Endothelial cell of umbilical vein (primary cell): Measurements from ENCODE around the gene EP300. TPM values are rescaled to one million over a fixed set of nuclear protein-coding genes. Genes with fewer than 3 reads are reported as not detected.

Experiments used
- BruUV-seq: library from RNA; stranded (reverse); fragments of 400-500 nt; replicated peaks from 2 replicates; lab custom pipeline; 2021; lab: Mats Ljungman, UMichigan
- CTCF ChIA-PET: fragments of 300-600, 350-600 bp; sonication (Branson Sonifier 250); formaldehyde crosslinking; loops from one replicate; lab custom pipeline; 2021; ENCODE audit warnings: antibody characterized with exemption, inconsistent platforms; lab: Charles Lee
- POLR2A ChIA-PET: fragments of 300-600, 350-600 bp; sonication (Branson Sonifier 250); formaldehyde crosslinking; loops from one replicate; lab custom pipeline; 2021; ENCODE audit warnings: antibody characterized with exemption, inconsistent platforms; lab: Charles Lee
- DNase-seq: peaks from one replicate; pipeline ENCODE4 v3.0.0-alpha.2; 2011; ENCODE audit warnings: low read depth, low spot score
- FAIRE-seq: peaks from 2 replicates; lab custom pipeline; 2011; peaks lifted over from hg19 to GRCh38; lab: Jason Lieb, UNC
- H2AFZ ChIP-seq: 2 replicates; pipeline ENCODE4 v1.6.0; 2012; ENCODE audit warnings: low read depth, low read length, control low read depth, inconsistent platforms
- H3K27ac ChIP-seq: 2 replicates; pipeline ENCODE4 v1.5.1; 2011; ENCODE audit warnings: low read depth, mild to moderate bottlenecking, control low read depth, low read length, moderate library complexity; ENCODE audit not compliant: insufficient read depth
- H3K27me3 ChIP-seq, 2 experiments: 2 replicates each; pipeline versions ENCODE4 v1.6.0 to v1.6.1; 2011; ENCODE audit warnings: low read length in 2 of 2, mixed read lengths in 1 of 2; ENCODE audit not compliant: control insufficient read depth in 2 of 2, insufficient read depth in 2 of 2
- H3K36me3 ChIP-seq, 2 experiments: 2 replicates in 1 of 2; 3 replicates in 1 of 2; pipeline ENCODE4 v1.5.1; 2011; ENCODE audit warnings: low read length in 2 of 2, mild to moderate bottlenecking in 1 of 2, moderate library complexity in 1 of 2; ENCODE audit not compliant: control insufficient read depth in 2 of 2, insufficient read depth in 2 of 2; ENCODE audit errors: extremely low read depth in 1 of 2
- H3K4me1 ChIP-seq: 3 replicates; pipeline ENCODE4 v1.5.1; 2011; ENCODE audit warnings: mild to moderate bottlenecking, low read length; ENCODE audit not compliant: control insufficient read depth, insufficient read depth; ENCODE audit errors: extremely low read depth
- H3K4me2 ChIP-seq: 2 replicates; pipeline ENCODE4 v1.6.1; 2011; ENCODE audit warnings: low read length, control low read depth, mixed read lengths; ENCODE audit not compliant: insufficient read depth
- H3K4me3 ChIP-seq, 3 experiments: fragments of 200-600 bp in 1 of 3; sonication (generic), shearing (Covaris generic) in 1 of 3; replicated peaks in 1 of 3; 2 replicates each; pipeline ENCODE4 v1.5.1; 2011 to 2016; ENCODE audit warnings: control low read depth in 3 of 3, low read length in 3 of 3, mild to moderate bottlenecking in 2 of 3, inconsistent platforms in 1 of 3, low read depth in 1 of 3, moderate library complexity in 1 of 3; ENCODE audit not compliant: insufficient read depth in 1 of 3
- H3K79me2 ChIP-seq: 2 replicates; pipeline ENCODE4 v1.6.0; 2012; ENCODE audit warnings: low read length, inconsistent platforms; ENCODE audit not compliant: control insufficient read depth, insufficient read depth
- H3K9ac ChIP-seq: replicated peaks from 2 replicates; pipeline ENCODE3; 2011; ENCODE audit warnings: low read length, control low read depth; ENCODE audit not compliant: insufficient read depth; ENCODE audit errors: extremely low read depth
- H3K9me1 ChIP-seq: replicated peaks from 3 replicates; pipeline ENCODE4 v1.6.0; 2011; ENCODE audit warnings: mild to moderate bottlenecking, low read length; ENCODE audit not compliant: control insufficient read depth, insufficient read depth; ENCODE audit errors: extremely low read depth
- H3K9me3 ChIP-seq: replicated peaks from 2 replicates; pipeline ENCODE4 v1.5.1; 2012; ENCODE audit warnings: low read length, inconsistent platforms; ENCODE audit not compliant: control insufficient read depth, insufficient read depth
- H4K20me1 ChIP-seq: replicated peaks from 2 replicates; pipeline ENCODE3; 2011; ENCODE audit warnings: mild to moderate bottlenecking, low read length; ENCODE audit not compliant: control insufficient read depth, insufficient read depth; ENCODE audit errors: extremely low read depth
- CTCF ChIP-seq, 2 donors: IDR thresholded peaks; 1 replicate in 1 of 2; 2 replicates in 1 of 2; pipeline ENCODE4 v1.5.1; 2011; ENCODE audit warnings: low read length in 2 of 2, mild to moderate bottlenecking in 2 of 2, moderate library complexity in 2 of 2, control low read depth in 1 of 2, inconsistent platforms in 1 of 2, low read depth in 1 of 2; ENCODE audit not compliant: insufficient read depth in 1 of 2; ENCODE audit errors: extremely low read depth in 1 of 2
- EZH2 ChIP-seq: IDR thresholded peaks from 2 replicates; pipeline ENCODE4 v1.6.1; 2012; ENCODE audit warnings: borderline replicate concordance, low read depth, mild to moderate bottlenecking, moderate library complexity, low read length, inconsistent platforms; ENCODE audit not compliant: severe bottlenecking
- FOS ChIP-seq: IDR thresholded peaks from 2 replicates; pipeline ENCODE4 v1.6.1; 2011; ENCODE audit warnings: mild to moderate bottlenecking, low read length, moderate library complexity, borderline replicate concordance; ENCODE audit not compliant: insufficient read depth
- JUN ChIP-seq: IDR thresholded peaks from 2 replicates; pipeline ENCODE4 v1.6.1; 2011; ENCODE audit warnings: borderline replicate concordance, low read depth; ENCODE audit not compliant: insufficient read length, insufficient read depth
- POLR2A ChIP-seq: IDR thresholded peaks from 2 replicates; pipeline ENCODE4 v1.6.1; 2012; ENCODE audit warnings: low read depth, mild to moderate bottlenecking, control low read depth, low read length
- POLR2AphosphoS5 ChIP-seq: IDR thresholded peaks from 2 replicates; pipeline ENCODE4 v1.6.1; 2012; ENCODE audit warnings: low read depth, mild to moderate bottlenecking, control low read depth, low read length, moderate library complexity; ENCODE audit not compliant: insufficient read depth
- dilution Hi-C: fragments of 300-500 bp; cut with MboI; formaldehyde crosslinking; loops from one replicate; pipeline ENCODE4 v1.15.0; 2019; ENCODE audit warnings: low sequenced_read_pairs; ENCODE audit not compliant: extremely low pct_ligation_motif_present
- intact Hi-C: fragments of 100-400 bp; cut with micrococcal nuclease; formaldehyde crosslinking; loops from one replicate; pipeline ENCODE4 v1.10.0; 2022
- polyA plus RNA-seq, 4 experiments: library from polyadenylated mRNA; depleted of rRNA in 3 of 4; stranded (reverse) in 3 of 4; unstranded in 1 of 4; fragments of >200 nt; gene quantifications; 2 replicates each; pipeline versions ENCODE4 v1.2.1 to v1.2.3, GENCODE V29; 2011 to 2012; ENCODE audit warnings: missing spikeins in 1 of 4
- total RNA-seq: library from RNA; stranded (reverse); gene quantifications from 2 replicates; pipeline ENCODE4 v1.2.3, GENCODE V29; 2021

Gene EP300
- total and polyA plus RNA-seq, 2 donors (not counting 3 experiments of a cell fraction or from before 2014, with no cell fraction given), result 24.4 to 63.0 TPM

- dilution Hi-C loops (no loop called here), intact Hi-C loops (loop anchor here (1.0 to 5.0 kb wide), 5 partner anchors 16 to 229 kb away; partner anchors contain the start of genes RANGAP1 and RBX1)
- H2AFZ ChIP-seq, result no peak overlapping the region
- peak overlapping the region; percentile 83 for H3K27ac ChIP-seq
- no peaks in the 10 kb centered on the region for H4K20me1 ChIP-seq
- peak; percentile 74 for TF ChIP-seq FOS
- TF ChIP-seq EZH2, result no peak
- peak; percentile 22 for TF ChIP-seq POLR2A
- no peak for TF ChIP-seq JUN
- no peak for TF ChIP-seq CTCF (IDR thresholded peaks at IDR 0.05; ENCODE audit: extremely low read depth in 1 of 2, insufficient read depth in 1 of 2, low read depth in 1 of 2, low read length in 2 of 2)
- TF ChIP-seq POLR2AphosphoS5, result peak; percentile 22
- peaks cover 40% of the 10 kb centered on the region for H3K4me1 ChIP-seq
- BruUV-seq, result TSS peak; percentile 18
- peak overlapping the region; percentile 44 for H3K4me2 ChIP-seq
- H3K27me3 ChIP-seq, result no peaks in the 10 kb centered on the region
- H3K36me3 ChIP-seq, result peaks cover 4 to 19% of the 10 kb centered on the region in 2 experiments
- ChIA-PET CTCF (interaction anchor here (0.7 to 2.7 kb wide), 8 partner anchors 9 to 259 kb away, joined by 3 to 13 read pairs (median 3); no protein-coding TSS in a partner anchor), POLR2A (interaction anchor here (0.6 kb wide), 1 partner anchor 14 kb away, joined by 4 read pairs; no protein-coding TSS in a partner anchor)
- no peaks in the 10 kb centered on the region for H3K79me2 ChIP-seq
- FAIRE-seq (peak; percentile 95), DNase-seq (peak; percentile 87)
- peak overlapping the region; percentile 12 for H3K9ac ChIP-seq
- H3K4me3 ChIP-seq, result no peak overlapping the region
- no peaks in the 10 kb centered on the region for H3K9me1 ChIP-seq
- no peaks in the 10 kb centered on the region for H3K9me3 ChIP-seq
These were observed 89.2 kb downstream of the EP300 start for GRCh38 chr22:41181349-41182241.
